GM23338 (cell line): ENCODE results near the gene TMEM11. TPM values are rescaled to one million over a fixed set of nuclear protein-coding genes. Genes with fewer than 3 reads are reported as not detected.

Experiments used
- ATAC-seq: fragments of 200-7000 bp; cut with Tn5 transposase; 3 replicates; pipeline ENCODE4 v1.9.1; 2020
- DNase-seq: peaks from one replicate; pipeline ENCODE4 v3.0.0-alpha.2; 2015; ENCODE audit warnings: low spot score
- H2AFZ ChIP-seq: fragments of 200-600 bp; sonication (generic); 2 replicates; pipeline ENCODE4 v1.8.0; 2016; ENCODE audit warnings: antibody characterized with exemption, mild to moderate bottlenecking, moderate library complexity
- H3F3A ChIP-seq: fragments of 200-600 bp; sonication (generic); replicated peaks from 2 replicates; pipeline ENCODE4 v1.8.0; 2017; ENCODE audit warnings: antibody characterized with exemption, mixed run types, low read depth
- H3K27ac ChIP-seq: fragments of 200-600 bp; sonication (generic); 2 replicates; pipeline ENCODE4 v1.6.1; 2016; ENCODE audit warnings: low read depth
- H3K27me3 ChIP-seq: fragments of 200-600 bp; sonication (generic); 2 replicates; pipeline ENCODE4 v1.8.0; 2016; ENCODE audit warnings: mild to moderate bottlenecking, mixed run types, moderate library complexity; ENCODE audit not compliant: insufficient read depth
- H3K36me3 ChIP-seq: fragments of 200-600 bp; sonication (generic); 2 replicates; pipeline ENCODE4 v1.8.0; 2016; ENCODE audit warnings: mild to moderate bottlenecking; ENCODE audit not compliant: insufficient read depth
- H3K4me1 ChIP-seq: fragments of 200-600 bp; sonication (generic); 2 replicates; pipeline ENCODE4 v1.8.0; 2016; ENCODE audit warnings: mild to moderate bottlenecking, moderate library complexity; ENCODE audit not compliant: insufficient read depth
- H3K4me2 ChIP-seq: fragments of 200-600 bp; sonication (generic); 2 replicates; pipeline ENCODE4 v1.7.1; 2017; ENCODE audit warnings: mixed run types
- H3K4me3 ChIP-seq: fragments of 200-600 bp; sonication (generic); 2 replicates; pipeline ENCODE4 v1.6.1; 2016; ENCODE audit warnings: mixed run types
- H3K79me2 ChIP-seq: fragments of 200-600 bp; sonication (generic); replicated peaks from 2 replicates; pipeline ENCODE4 v1.8.0; 2017; ENCODE audit warnings: mild to moderate bottlenecking; ENCODE audit not compliant: insufficient read depth
- H3K9me2 ChIP-seq: fragments of 200-600 bp; sonication (generic); 2 replicates; pipeline ENCODE4 v1.8.0; 2017; ENCODE audit not compliant: insufficient read depth
- H4K20me1 ChIP-seq: fragments of 200-600 bp; sonication (generic); replicated peaks from 2 replicates; pipeline ENCODE4 v1.8.0; 2017; ENCODE audit warnings: mild to moderate bottlenecking; ENCODE audit not compliant: insufficient read depth
- H3K27ac Mint-ChIP-seq: 2 replicates; pipeline ENCODE4 v1.8.0; 2020; ENCODE audit warnings: inconsistent platforms, mild to moderate bottlenecking, moderate library complexity, mixed read lengths
- H3K27me3 Mint-ChIP-seq: 3 replicates; pipeline ENCODE4 v1.8.0; 2022; ENCODE audit warnings: low read depth, mild to moderate bottlenecking, moderate library complexity, mixed read lengths, inconsistent platforms; ENCODE audit not compliant: insufficient read depth, poor library complexity
- H3K36me3 Mint-ChIP-seq: 3 replicates; pipeline ENCODE4 v1.8.0; 2021; ENCODE audit warnings: low read depth, mild to moderate bottlenecking, inconsistent platforms, moderate library complexity, mixed read lengths
- H3K4me1 Mint-ChIP-seq: 3 replicates; pipeline ENCODE4 v1.8.0; 2020; ENCODE audit warnings: mild to moderate bottlenecking, inconsistent platforms, mixed read lengths
- H3K4me3 Mint-ChIP-seq: 3 replicates; pipeline ENCODE4 v1.8.0; 2021; ENCODE audit warnings: moderate library complexity, mild to moderate bottlenecking, inconsistent platforms, mixed read lengths
- H3K9me3 Mint-ChIP-seq: 3 replicates; pipeline ENCODE4 v1.8.0; 2020; ENCODE audit warnings: moderate library complexity, mild to moderate bottlenecking, inconsistent platforms, mixed read lengths
- CREB1 ChIP-seq: fragments of 250-450 bp; sonication (Bioruptor Pico); IDR thresholded peaks from 2 replicates; pipeline ENCODE4 v1.5.0; 2020; ENCODE audit warnings: low read depth, mild to moderate bottlenecking, moderate library complexity
- EZH2phosphoT487 ChIP-seq: fragments of 200-600 bp; sonication (generic); IDR thresholded peaks from one replicate; pipeline ENCODE4 v1.8.1; 2018; ENCODE audit warnings: antibody characterized with exemption; ENCODE audit not compliant: unreplicated experiment
- NANOG ChIP-seq: IDR thresholded peaks from 2 replicates; pipeline ENCODE4 v1.6.1; 2016; ENCODE audit warnings: antibody characterized with exemption, borderline replicate concordance
- STAT1 ChIP-seq: IDR thresholded peaks from one replicate; pipeline ENCODE4 v1.6.1; 2016; ENCODE audit warnings: antibody characterized with exemption; ENCODE audit not compliant: unreplicated experiment
- ZNF114 ChIP-seq: fragments of 250-450 bp; sonication (Bioruptor Pico); IDR thresholded peaks from 2 replicates; pipeline ENCODE4 v1.5.0; 2020; ENCODE audit warnings: mild to moderate bottlenecking, moderate library complexity
- ZNF462 ChIP-seq: fragments of 250-450 bp; sonication (Bioruptor Pico); IDR thresholded peaks from 2 replicates; pipeline ENCODE4 v1.5.0; 2020; ENCODE audit warnings: mild to moderate bottlenecking, moderate library complexity
- polyA plus RNA-seq: library from polyadenylated mRNA; unstranded; fragments of >200 nt; fragmentation: Nextera tagmentation; extraction: Ambion mirVana; gene quantifications from 2 replicates; pipeline ENCODE4 v1.2.1, GENCODE V29; 2016
- total RNA-seq: library from RNA; depleted of rRNA; stranded (reverse); fragments of >200 nt; shearing (Covaris generic); gene quantifications from 2 replicates; pipeline ENCODE4 v1.2.3, GENCODE V29; 2014

TMEM11 gene
- total and polyA plus RNA-seq, 2 experiments from 2014 or later, result 38.5 to 90.2 TPM

GRCh38 chr17:21165922-21166594, 47.9 kb downstream of the TMEM11 start:
- Histone ChIP-seq H3K4me1 (no peaks in the 10 kb centered on the region), H2AFZ (no peak overlapping the region), H3K27ac (no peak overlapping the region), H3K79me2 (no peaks in the 10 kb centered on the region), H3K4me2 (no peak overlapping the region), H3F3A (no peaks in the 10 kb centered on the region), H3K27me3 (no peaks in the 10 kb centered on the region), H3K4me3 (no peak overlapping the region), H3K36me3 (no peaks in the 10 kb centered on the region), H3K9me2 (no peaks in the 10 kb centered on the region), H4K20me1 (peaks cover 1% of the 10 kb centered on the region; the same call in 1 of the 2 replicates)
- Mint-ChIP-seq H3K4me1 (no peaks in the 10 kb centered on the region; the same call in 2 of the 3 replicates), H3K27ac (no peak overlapping the region), H3K36me3 (no peaks in the 10 kb centered on the region), H3K9me3 (no peaks in the 10 kb centered on the region), H3K27me3 (peaks cover 7% of the 10 kb centered on the region), H3K4me3 (no peak overlapping the region)
- no peak for TF ChIP-seq ZNF462 (CRISPR knock-in tag)
- TF ChIP-seq CREB1 (CRISPR knock-in tag), result no peak
- TF ChIP-seq STAT1, result no peak
- no peak for TF ChIP-seq NANOG
- no peak for TF ChIP-seq ZNF114
- DNase-seq, result no peak
- no peak for ATAC-seq

GRCh38 chr17:21164620-21165019, 49.3 kb downstream of the TMEM11 start:
- no peaks in the 10 kb centered on the region for H3K79me2 ChIP-seq
- Mint-ChIP-seq H3K27me3 (peaks cover 7% of the 10 kb centered on the region), H3K9me3 (no peaks in the 10 kb centered on the region), H3K36me3 (no peaks in the 10 kb centered on the region), H3K4me1 (no peaks in the 10 kb centered on the region), H3K27ac (no peak overlapping the region), H3K4me3 (no peak overlapping the region)
- H3K4me3 ChIP-seq, result no peak overlapping the region
- H3K36me3 ChIP-seq, result no peaks in the 10 kb centered on the region
- H3K4me1 ChIP-seq, result no peaks in the 10 kb centered on the region
- ATAC-seq (no peak), DNase-seq (no peak)
- no peak overlapping the region for H3K27ac ChIP-seq
- no peak overlapping the region for H2AFZ ChIP-seq
- H3F3A ChIP-seq, result no peaks in the 10 kb centered on the region
- TF ChIP-seq CREB1 (CRISPR knock-in tag), result no peak
- TF ChIP-seq ZNF462 (CRISPR knock-in tag), result no peak
- TF ChIP-seq STAT1, result no peak
- TF ChIP-seq EZH2phosphoT487, result no peak
- H3K4me2 ChIP-seq, result no peak overlapping the region
- no peaks in the 10 kb centered on the region for H3K9me2 ChIP-seq
- H4K20me1 ChIP-seq, result peaks cover 6% of the 10 kb centered on the region; the same call in 1 of the 2 replicates
- no peaks in the 10 kb centered on the region for H3K27me3 ChIP-seq
